ENCODE data around the gene FKBP4.

The FKBP4 gene

DNA sequence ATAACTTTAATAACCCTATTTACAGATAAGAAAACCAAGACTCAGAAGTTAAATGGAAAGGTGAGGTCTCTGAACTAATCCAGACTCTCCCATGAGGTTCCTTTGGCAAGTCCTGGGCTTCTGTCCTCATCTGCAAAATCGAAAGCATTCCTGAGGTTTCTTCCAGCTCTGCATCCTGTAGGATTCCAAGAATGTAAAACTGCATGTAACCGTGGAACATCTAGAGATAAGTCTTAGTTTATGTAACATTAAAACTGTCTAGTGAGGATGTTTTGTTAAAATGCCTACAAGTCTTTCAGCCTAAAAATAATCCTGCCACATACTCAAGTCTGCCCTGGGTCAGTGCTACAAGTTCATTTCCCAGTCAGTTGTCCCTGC is 10.4 kb downstream of the FKBP4 start:
- in situ Hi-C loops (cut with MboI; ENCODE audit: low pct_unique_long_range_greater_than_20kb, low sequenced_read_pairs) = no loop called here
- no peak for DNase-seq

DNA sequence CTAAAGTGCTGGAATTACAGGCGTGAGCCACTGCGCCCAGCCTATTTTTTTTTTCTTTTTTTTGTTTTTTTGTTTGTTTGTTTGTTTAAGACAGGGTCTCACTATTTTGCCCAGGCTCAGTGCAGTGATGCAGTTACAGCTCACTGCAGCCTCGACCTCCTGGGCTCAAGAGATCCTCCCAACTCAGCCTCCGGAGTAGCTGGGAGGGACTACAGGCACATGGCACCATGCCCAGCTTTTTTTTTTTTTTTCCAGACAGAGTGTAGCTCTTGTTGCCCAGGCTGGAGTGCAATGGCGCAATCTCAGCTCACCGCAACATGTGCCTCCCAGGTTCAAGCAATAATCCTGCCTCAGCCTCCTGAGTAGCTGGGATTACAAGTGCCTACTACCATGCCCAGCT is 11.9 kb downstream of the FKBP4 start:
- in situ Hi-C loops (cut with MboI; ENCODE audit: low pct_unique_long_range_greater_than_20kb, low sequenced_read_pairs) = no loop called here
- no peak for DNase-seq

DNA sequence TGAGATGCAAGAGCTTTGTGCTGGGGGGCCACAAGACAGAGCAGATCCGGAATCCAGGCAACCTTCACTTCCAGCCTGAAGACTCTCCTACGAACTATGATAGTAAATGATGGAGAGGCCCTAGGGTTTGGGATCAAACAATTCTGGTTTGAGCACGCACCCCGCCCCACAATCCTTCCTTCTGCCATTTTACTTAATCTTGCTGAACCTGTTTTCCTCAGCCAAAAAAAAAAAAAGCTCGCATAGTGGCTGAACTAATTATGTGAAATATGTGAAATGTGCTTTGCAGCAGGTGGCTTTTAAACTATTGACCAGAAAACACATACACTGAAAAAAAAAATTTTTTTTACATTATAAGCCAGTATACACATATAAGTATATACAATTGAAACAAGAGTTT is 17.0 kb downstream of the FKBP4 start:
- in situ Hi-C loops (cut with MboI; ENCODE audit: low pct_unique_long_range_greater_than_20kb, low sequenced_read_pairs) = no loop called here
- no peak for DNase-seq

DNA sequence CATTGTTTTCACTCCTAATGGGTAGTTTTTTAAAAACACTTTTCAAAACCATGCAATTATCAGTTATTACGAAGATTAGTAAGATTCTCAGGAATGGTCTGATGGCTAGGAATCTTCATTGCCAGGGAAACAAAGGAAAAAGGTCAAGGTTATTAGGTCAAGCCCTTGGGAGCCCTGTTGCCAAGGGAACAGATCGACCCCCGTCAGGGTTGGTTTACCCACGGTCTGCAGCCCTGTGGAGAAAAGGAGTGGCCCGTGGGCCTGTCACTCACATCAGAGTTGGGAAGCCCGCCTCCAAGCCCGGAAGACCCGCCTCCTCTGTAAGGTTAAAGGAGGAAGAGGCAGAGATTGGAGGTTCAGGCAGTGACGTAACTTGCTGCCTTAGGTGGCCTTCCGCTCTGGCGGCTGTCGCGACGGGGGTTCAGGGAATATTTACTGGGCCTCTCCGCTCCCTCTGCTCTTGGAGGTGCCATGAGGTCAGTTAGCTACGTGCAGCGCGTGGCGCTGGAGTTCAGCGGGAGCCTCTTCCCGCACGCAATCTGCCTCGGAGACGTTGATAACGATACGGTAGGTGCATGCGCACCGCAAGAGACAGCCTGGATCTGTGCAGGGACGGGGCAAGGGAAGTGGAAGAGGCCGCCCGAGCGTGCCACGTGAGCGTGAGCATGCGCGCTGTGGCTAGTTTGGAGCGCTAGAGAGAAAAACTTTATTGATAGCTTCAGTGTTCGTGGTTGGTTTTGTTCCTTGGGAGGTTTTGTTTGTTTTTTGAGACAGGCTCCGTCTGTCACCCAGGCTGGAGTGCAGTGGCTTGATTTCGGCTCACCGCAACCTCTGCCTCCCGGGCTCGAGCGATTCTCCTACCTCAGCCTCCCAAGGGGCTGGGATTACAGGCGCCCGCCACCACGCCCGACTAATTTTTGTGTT is 17.8 kb downstream of the FKBP4 start, which contains the start of gene ITFG2:
Gene ITFG2 (plus strand): TSS at position 379 of the 924 bp plus-strand sequence. CDS start 93 bp downstream, at position 472.
- DNase-seq = peak; percentile 99
- in situ Hi-C loops (cut with MboI; ENCODE audit: low pct_unique_long_range_greater_than_20kb, low sequenced_read_pairs) = no loop called here

DNA sequence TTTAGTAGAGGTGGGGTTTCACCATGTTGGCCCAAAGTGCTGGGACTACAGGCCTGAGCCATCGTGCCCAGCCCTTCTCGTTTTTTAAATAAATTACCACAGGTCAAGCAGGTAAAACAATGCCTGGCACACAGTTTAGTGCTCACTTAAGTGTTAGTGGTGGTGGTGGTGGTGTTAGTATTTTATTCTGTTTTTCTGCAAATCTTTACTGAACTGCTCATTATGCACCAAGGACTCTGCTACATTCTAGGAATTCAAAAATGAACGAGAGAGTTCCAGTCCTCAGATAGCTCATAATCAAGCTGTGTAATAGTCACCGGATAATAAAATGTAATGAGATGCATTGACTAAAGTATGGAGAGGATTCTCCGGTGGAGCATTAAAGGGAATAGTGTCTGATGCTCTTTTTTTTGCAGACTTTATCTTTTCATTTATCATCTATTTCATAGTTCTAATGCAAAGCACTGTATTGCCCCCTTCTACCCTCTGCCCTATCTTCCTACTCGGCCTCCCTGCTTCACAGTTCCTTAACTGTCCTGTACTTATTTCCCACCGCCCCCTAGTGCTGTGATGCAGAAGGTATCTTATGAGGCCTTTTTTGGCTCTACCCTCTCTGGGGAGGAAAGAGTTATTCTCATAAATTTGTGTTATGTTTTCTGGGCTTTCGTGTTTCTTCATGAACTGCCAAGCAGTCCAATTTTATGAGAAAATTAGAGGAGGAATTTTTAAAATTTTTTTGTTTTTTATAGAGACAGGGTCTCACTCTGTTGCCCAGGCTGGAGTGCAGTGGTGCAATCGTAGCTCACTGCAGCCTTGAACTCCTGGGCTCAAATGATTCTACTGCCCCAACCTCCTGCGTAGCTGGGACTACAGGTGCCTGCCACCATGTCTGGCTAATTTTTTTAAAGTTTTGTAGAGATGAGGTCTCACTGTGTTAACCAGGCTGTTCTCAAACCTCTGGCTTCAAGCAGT is 18.7 kb downstream of the FKBP4 start:
- in situ Hi-C loops (cut with MboI; ENCODE audit: low pct_unique_long_range_greater_than_20kb, low sequenced_read_pairs) = no loop called here
- DNase-seq = peak; percentile 72

DNA sequence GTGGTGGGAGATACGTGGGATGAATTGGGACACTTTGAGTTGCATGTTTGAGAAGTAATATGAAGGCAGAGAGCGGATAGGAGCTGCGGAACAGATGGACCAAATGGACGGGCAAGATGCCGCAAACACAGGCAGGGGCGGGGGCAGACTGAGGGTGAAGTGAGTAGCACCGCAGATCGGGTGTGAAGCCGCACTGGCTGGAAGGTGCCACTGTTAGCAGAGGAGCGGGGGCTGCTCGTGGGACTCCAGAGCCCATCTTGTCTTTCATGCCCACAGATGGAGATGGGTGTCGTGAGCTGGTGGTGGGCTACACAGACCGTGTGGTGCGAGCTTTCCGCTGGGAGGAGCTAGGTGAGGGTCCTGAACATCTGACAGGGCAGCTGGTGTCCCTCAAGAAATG is 25.0 kb downstream of the FKBP4 start:
- DNase-seq = no peak
- in situ Hi-C loops (cut with MboI; ENCODE audit: low pct_unique_long_range_greater_than_20kb, low sequenced_read_pairs) = no loop called here

DNA sequence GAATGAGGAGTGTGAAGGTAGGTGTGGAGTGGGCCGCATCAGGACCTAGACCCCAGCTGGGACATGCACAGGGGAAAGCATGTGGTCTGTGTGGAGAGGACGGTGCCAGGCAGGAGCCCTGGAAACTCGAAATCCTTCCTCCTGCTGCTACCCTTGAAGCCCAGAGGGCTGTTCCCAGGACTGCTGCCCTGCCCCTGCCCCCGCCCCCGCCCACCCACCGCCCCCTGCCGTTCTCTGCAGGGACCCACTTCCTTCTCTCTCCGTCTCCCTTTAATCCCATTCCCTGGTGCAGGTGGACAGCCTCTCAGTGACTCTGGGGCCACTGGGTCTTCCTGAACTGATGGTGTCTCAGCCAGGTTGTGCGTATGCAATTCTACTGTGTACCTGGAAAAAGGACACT is 25.7 kb downstream of the FKBP4 start:
- in situ Hi-C loops (cut with MboI; ENCODE audit: low pct_unique_long_range_greater_than_20kb, low sequenced_read_pairs) = no loop called here
- DNase-seq = no peak

DNA sequence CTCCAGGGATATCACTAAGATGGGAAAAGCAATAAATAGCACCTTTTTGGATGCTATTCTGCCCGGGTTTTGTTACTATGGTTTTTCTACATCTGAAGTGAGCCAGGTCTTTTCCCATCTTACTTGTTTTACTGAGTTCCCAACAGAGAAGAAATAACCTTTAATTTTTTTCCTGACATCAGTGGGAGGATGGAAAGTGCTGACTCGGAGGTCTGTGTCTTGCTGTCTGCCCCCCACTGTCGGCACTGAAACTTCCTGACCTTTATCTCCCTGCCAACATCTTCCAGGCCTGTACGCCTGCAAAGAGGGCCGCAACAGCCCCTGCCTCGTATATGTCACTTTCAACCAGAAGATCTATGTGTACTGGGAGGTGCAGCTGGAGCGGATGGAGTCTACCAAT is 28.7 kb downstream of the FKBP4 start:
- in situ Hi-C loops (cut with MboI; ENCODE audit: low pct_unique_long_range_greater_than_20kb, low sequenced_read_pairs) = no loop called here

DNA sequence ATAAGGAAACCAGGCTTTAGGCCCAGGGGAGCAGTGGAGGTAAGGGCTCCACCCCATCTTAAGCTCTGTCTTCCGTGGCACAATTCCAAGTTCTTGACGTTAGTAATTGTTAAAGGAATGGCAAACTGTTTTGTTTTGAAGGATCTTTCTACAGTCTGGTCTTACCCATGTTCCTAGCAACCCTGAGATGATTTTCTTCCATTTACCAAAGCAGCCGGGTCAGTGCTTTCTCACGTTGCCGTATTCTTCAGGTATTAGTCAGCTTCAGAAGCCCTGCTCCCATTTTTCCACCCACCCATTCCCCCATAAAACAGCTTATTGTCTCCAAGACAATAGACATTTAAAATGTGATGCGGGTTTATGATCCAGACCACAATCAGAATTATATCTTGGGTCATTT is 29.8 kb downstream of the FKBP4 start:
- in situ Hi-C loops (cut with MboI; ENCODE audit: low pct_unique_long_range_greater_than_20kb, low sequenced_read_pairs) = no loop called here

More for the DNA sequence above, 28.7 kb downstream of the FKBP4 start:
- DNase-seq = no peak

DNA sequence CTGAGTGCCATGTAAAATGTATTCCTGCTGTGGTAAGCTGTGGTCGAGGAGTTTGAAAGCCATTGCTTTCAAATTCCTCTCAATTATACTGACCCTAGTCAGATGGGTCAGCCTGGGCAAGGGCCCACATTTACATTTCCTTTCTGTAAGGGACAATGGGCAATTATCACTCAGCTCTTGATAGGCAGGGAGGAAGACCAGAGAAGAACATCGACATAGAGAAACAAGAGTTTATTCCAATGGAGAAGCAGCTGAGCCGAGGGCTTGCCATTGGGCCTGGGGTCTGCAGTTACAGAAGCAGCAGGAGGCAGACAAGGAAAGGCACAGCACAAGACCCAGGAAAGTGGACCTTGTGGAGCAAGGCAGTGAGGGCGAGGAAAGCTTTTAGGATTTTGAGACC is 30.4 kb downstream of the FKBP4 start:
- in situ Hi-C loops (cut with MboI; ENCODE audit: low pct_unique_long_range_greater_than_20kb, low sequenced_read_pairs) = no loop called here

More for the DNA sequence above, 29.8 kb downstream of the FKBP4 start:
- no peak for DNase-seq

DNA sequence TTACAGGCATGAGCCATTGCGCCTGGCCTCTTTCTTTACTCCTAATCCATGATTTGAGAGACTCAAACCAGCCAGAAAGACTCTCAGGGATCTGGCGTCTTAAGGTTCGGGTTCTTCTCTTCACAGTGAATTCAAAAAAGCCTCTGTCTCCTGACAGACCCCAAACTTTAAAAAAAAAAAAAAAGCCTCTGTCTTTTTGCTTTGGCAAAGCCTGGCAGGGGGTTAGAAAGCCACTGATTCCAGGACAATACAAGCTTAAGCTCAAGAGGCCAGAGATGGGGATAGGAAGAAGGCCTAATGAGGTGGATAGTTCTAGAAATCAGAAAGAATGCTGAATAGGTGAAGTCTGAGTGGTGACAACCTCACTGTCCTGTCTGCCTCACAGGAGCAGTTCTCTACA is 31.3 kb downstream of the FKBP4 start:
- in situ Hi-C loops (cut with MboI; ENCODE audit: low pct_unique_long_range_greater_than_20kb, low sequenced_read_pairs) = no loop called here
- no peak for DNase-seq

More for the DNA sequence above, 30.4 kb downstream of the FKBP4 start:
- DNase-seq = no peak

DNA sequence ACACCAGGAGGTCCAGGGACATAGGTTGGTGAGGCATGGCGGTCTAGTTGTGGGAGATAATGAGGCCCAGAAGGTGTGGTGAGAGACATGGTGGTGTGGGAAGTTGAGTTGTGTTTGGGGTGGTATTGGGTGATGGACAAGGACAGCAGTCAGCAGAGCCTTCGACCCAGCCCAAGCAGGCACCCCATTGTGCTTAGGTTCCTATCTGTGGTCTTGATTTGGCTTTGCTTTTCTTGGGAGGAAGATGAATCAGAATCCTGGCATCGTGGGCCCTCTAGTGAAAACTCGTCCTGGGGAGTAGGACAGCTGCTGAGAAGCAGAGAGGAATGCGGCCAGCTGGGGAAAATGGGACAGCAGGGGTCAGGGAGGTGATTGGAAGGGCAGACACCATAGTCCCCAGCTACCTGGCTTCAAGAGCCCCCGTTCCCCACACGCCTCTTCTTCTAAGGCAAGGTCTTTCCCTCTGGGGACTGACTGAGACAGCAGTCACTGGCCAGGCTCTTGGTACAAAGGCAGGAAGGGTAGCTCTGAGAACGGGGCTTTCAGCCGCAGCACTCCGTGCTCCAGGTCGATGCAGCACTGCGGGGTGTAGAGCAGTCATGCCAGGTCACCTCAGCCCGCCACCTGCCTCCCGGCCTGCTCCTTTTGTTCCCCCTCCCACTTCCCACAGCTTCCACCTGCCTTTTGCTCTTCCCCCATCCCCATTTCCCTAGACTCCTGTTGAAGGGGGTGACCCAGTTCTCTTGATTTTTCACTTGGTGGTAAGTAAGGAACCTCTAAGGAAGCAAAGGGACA is 32.1 kb downstream of the FKBP4 start:
- DNase-seq = no peak
- in situ Hi-C loops (cut with MboI; ENCODE audit: low pct_unique_long_range_greater_than_20kb, low sequenced_read_pairs) = no loop called here

DNA sequence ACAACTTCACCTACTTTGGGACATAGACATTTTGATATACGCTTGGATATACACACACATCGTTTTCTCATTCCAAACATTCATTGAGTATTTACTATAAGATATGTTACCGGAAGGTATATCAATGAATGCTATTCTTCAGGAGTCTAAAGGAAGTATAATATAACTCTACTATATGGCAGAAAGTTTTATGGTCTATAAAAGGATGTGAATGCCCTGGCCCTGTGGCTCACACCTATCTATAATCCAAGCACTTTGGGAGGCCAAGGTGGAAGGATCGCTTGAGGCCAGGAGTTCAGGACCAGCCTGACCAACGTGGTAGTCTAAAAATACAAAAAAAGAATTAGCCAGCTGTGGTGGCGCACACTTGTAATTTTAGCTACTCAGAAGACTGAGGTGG is 34.5 kb downstream of the FKBP4 start:
- in situ Hi-C loops (cut with MboI; ENCODE audit: low pct_unique_long_range_greater_than_20kb, low sequenced_read_pairs) = no loop called here

DNA sequence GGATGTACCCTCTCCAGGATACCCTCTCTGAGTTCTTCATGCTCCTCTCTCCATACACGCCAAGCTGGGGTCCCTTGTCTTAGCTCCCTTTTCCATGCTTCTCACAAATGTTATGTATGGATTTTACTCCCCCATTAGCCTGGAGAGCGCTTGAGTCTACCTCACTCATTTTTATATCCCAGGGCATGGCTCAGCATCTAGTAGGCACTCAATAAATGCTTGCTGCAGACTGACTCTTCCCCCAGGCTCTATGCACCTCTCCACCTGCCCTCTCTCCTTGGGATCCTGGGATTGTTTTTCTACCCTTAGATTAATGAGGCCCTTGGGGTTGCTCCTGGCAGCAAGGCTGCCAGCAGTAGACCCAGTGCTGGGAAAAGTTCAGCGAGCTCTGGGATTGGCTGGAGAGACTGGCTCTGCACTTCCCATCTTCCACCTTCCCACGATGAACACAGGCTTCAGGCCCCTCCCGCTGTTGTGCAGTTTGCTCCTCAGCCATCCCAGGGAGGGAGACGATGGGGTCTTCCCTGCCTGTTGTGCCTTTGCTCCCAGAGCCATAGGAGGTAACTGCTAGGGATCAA is 37.9 kb downstream of the FKBP4 start:
- in situ Hi-C loops (cut with MboI; ENCODE audit: low pct_unique_long_range_greater_than_20kb, low sequenced_read_pairs) = no loop called here
- DNase-seq = no peak

More for the DNA sequence above, 34.5 kb downstream of the FKBP4 start:
- DNase-seq = no peak

DNA sequence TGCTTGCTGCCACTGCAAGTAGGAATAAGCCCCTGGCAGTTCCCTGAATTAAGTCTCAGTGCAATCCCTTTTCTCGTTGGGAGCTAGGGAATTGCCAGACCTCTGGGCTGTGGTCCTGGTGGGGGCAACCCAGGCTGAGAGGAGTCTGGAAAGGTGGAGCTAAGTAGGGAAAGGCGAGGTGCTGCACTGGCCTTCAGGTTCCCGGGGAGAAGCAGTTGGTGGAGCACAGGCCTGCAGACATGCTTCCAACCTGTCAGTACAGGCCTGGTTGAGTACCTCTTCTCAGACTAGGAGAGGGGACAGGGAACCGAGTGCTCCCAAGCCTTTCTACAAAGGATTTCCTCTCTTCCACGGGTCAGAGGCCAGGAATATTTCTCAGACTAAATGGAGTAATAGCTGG is 38.6 kb downstream of the FKBP4 start:
- in situ Hi-C loops (cut with MboI; ENCODE audit: low pct_unique_long_range_greater_than_20kb, low sequenced_read_pairs) = no loop called here
- DNase-seq = no peak

DNA sequence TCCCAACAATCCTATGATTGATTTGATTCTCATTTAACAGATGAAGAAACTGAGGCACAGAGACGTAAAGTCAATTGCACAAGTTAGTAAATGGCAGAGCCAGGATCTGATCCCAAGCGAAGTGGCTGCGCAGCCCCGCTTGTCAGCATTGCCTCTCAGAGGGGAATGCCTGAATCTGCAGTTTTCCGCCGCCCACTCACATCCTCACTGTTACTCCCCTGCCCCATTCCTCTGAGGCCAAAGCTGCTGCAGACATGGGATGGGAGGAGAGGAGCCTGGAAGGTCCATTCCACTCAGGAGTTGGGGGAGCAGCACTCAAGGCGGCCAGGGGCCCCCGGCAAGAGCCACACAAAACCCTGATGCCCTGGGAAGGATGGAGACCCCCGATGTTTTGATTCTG is 39.0 kb downstream of the FKBP4 start:
- in situ Hi-C loops (cut with MboI; ENCODE audit: low pct_unique_long_range_greater_than_20kb, low sequenced_read_pairs) = no loop called here
- no peak for DNase-seq

DNA sequence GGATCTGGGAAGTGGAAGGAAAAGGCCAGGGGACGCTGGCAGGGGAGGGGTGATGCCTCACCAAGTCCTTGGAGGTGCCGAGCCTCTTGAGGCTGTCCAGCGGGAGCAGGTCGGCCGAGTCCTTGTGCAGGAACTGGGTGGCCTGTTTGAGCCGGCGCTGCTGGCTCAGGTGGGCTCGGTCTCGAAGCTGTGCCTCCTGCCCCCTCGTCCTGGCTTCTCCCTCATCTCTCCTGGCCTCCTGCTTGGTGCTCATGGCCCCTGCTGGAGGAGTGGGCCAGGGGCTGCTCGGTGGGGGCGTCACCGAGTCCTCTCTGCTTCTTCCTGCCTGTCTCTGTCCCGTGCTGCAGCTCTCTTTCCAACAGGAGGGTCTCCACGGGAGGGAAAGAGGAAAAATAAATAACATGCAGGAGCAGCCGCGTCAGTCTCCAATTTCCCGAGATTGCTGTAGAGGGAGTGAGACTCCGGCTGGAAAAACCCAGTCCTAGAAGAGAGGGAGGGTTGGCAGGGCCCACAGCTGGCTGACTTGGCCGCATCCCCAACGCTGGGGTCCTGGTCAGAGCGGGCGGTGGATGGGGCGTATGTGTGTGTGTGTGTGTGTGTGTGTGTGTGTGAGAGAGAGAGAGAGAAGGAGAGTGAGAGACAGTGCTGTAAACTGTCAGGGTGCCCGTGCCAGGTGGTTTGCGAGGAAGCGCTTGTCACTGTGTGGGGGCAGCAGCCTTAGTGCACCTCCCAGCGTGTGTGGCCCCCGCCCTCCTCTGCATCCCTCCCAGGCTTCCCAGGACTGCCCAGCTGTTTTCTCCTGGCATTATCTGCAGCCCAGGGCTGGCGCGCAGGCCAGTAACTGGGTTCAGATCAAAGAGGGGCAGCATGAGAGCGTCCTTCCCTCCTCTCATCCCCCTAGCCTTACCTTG is 40.1 kb downstream of the FKBP4 start, which contains the start of gene NRIP2:
Gene NRIP2 (minus strand): TSS at position 455 of the 911 bp plus-strand sequence. CDS start 52 bp downstream, at position 403.
- no peak for DNase-seq
- in situ Hi-C loops (cut with MboI; ENCODE audit: low pct_unique_long_range_greater_than_20kb, low sequenced_read_pairs) = no loop called here

Measured in KBM-7 (cell line).